HG03108 (cell line): ENCODE results near the gene CD46.

Experiments
- ATAC-seq: cut with Tn5 transposase; IDR thresholded peaks from one replicate; pipeline ENCODE4 v1.9.1; 2021; ENCODE audit warnings: moderate library complexity; ENCODE audit not compliant: unreplicated experiment

CD46 gene

GRCh38 chr1:207793327-207793726, 41.5 kb downstream of the CD46 start:
- no peak for ATAC-seq

- no peak for ATAC-seq
Observed at GRCh38 chr1:207794861-207795260, 43.0 kb downstream of the CD46 start.

- ATAC-seq, result peak; percentile 69
Observed at GRCh38 chr1:207797229-207797973, 45.5 kb downstream of the CD46 start.

GRCh38 chr1:207798847-207799246, 47.0 kb downstream of the CD46 start:
- ATAC-seq, result no peak

GRCh38 chr1:207799989-207800648, 48.3 kb downstream of the CD46 start:
- no peak for ATAC-seq

- no peak for ATAC-seq
Observed at GRCh38 chr1:207801819-207802218, 50.0 kb downstream of the CD46 start.

- no peak for ATAC-seq
Observed at GRCh38 chr1:207803678-207804077, 51.8 kb downstream of the CD46 start.

GRCh38 chr1:207804721-207805468, 53.0 kb downstream of the CD46 start:
- no peak for ATAC-seq

- no peak for ATAC-seq
Observed at GRCh38 chr1:207805841-207806421, 54.1 kb downstream of the CD46 start.

- ATAC-seq, result no peak
Observed at GRCh38 chr1:207806531-207807325, 54.9 kb downstream of the CD46 start.

- no peak for ATAC-seq
Observed at GRCh38 chr1:207807326-207807689, 55.5 kb downstream of the CD46 start.

- ATAC-seq, result no peak
Observed at GRCh38 chr1:207807690-207808321, 56.0 kb downstream of the CD46 start.

- no peak for ATAC-seq
Observed at GRCh38 chr1:207808322-207808705, 56.5 kb downstream of the CD46 start.

- no peak for ATAC-seq
Observed at GRCh38 chr1:207808911-207809555, 57.2 kb downstream of the CD46 start.

- ATAC-seq, result no peak
Observed at GRCh38 chr1:207810173-207810572, 58.3 kb downstream of the CD46 start.

GRCh38 chr1:207810606-207811295, 58.9 kb downstream of the CD46 start:
- no peak for ATAC-seq

- ATAC-seq, result no peak
Observed at GRCh38 chr1:207811319-207811718, 59.5 kb downstream of the CD46 start.

- ATAC-seq, result no peak
Observed at GRCh38 chr1:207811920-207812720, 60.3 kb downstream of the CD46 start.
